ENCODE data around the gene DPP4. TPM values are rescaled to one million over a fixed set of nuclear protein-coding genes. Genes with fewer than 3 reads are reported as not detected.
"Not testable (repeated sequence)": the region's sequence is repeated elsewhere in the genome, so short reads cannot be mapped to it uniquely, and the experiment has no call there.

Gene DPP4
- total and polyA plus RNA-seq, 2 experiments from 2014 or later = 149 to 218 TPM

GRCh38 chr2:161954103-161954502 lies 119.9 kb downstream of the DPP4 start:
- no peak for DNase-seq (ENCODE audit: low spot score)
- no peak overlapping the region for H2AFZ ChIP-seq
- no peaks in the 10 kb centered on the region for H4K20me1 ChIP-seq (ENCODE audit: insufficient read depth, poor library complexity, severe bottlenecking)
- TF ChIP-seq CTCF (IDR thresholded peaks at IDR 0.05; ENCODE audit: poor library complexity) (no peak), EZH2 (IDR thresholded peaks at IDR 0.05; ENCODE audit: borderline replicate concordance) (no peak), EZH2phosphoT487 (IDR thresholded peaks at IDR 0.05; ENCODE audit: low read depth, severe bottlenecking, unreplicated experiment) (no peak)
- no peaks in the 10 kb centered on the region for H3K27me3 ChIP-seq
- H3K4me2 ChIP-seq = no peak overlapping the region
- no peaks in the 10 kb centered on the region for H3K9me3 ChIP-seq (ENCODE audit: low read depth)
- H3K4me1 ChIP-seq (ENCODE audit: insufficient read depth) = no peaks in the 10 kb centered on the region
- H3K9me2 ChIP-seq (replicated peaks; ENCODE audit: insufficient read depth) = no peaks in the 10 kb centered on the region
- H3K36me3 ChIP-seq (replicated peaks; ENCODE audit: insufficient read depth, low read depth) = no peaks in the 10 kb centered on the region
- no peak overlapping the region for H3K4me3 ChIP-seq
- H3K79me2 ChIP-seq = no peaks in the 10 kb centered on the region
- no peak overlapping the region for H3K27ac ChIP-seq

GRCh38 chr2:161953367-161953766 lies 120.6 kb downstream of the DPP4 start:
- not testable (repeated sequence) for H3K9me2 ChIP-seq (replicated peaks; ENCODE audit: insufficient read depth); H3K4me3 ChIP-seq; H3K27me3 ChIP-seq; H4K20me1 ChIP-seq (ENCODE audit: insufficient read depth, poor library complexity, severe bottlenecking); H2AFZ ChIP-seq; H3K27ac ChIP-seq; H3K4me1 ChIP-seq (ENCODE audit: insufficient read depth); H3K4me2 ChIP-seq; H3K9me3 ChIP-seq (ENCODE audit: low read depth); H3K79me2 ChIP-seq; DNase-seq (ENCODE audit: low spot score); H3K36me3 ChIP-seq (replicated peaks; ENCODE audit: insufficient read depth, low read depth)
- WGBS (ENCODE audit: low lambda C conversion rate, missing lambda C conversion rate) = 87% methylated on average over 9 of the region's 9 CpGs

GRCh38 chr2:161952783-161953191 lies 121.2 kb downstream of the DPP4 start:
- 79% methylated on average over 4 of the region's 4 CpGs for WGBS (ENCODE audit: low lambda C conversion rate, missing lambda C conversion rate)
- Histone ChIP-seq H3K27ac (no peak overlapping the region), H3K4me1 (ENCODE audit: insufficient read depth) (no peaks in the 10 kb centered on the region), H2AFZ (no peak overlapping the region), H4K20me1 (ENCODE audit: insufficient read depth, poor library complexity, severe bottlenecking) (no peaks in the 10 kb centered on the region), H3K79me2 (no peaks in the 10 kb centered on the region), H3K4me2 (no peak overlapping the region), H3K36me3 (replicated peaks; ENCODE audit: insufficient read depth, low read depth) (no peaks in the 10 kb centered on the region), H3K4me3 (no peak overlapping the region), H3K9me3 (ENCODE audit: low read depth) (no peaks in the 10 kb centered on the region), H3K9me2 (replicated peaks; ENCODE audit: insufficient read depth) (no peaks in the 10 kb centered on the region), H3K27me3 (no peaks in the 10 kb centered on the region)
- no peak for DNase-seq (ENCODE audit: low spot score)
- TF ChIP-seq CTCF (IDR thresholded peaks at IDR 0.05; ENCODE audit: poor library complexity) = no peak
- TF ChIP-seq EZH2phosphoT487 (IDR thresholded peaks at IDR 0.05; ENCODE audit: low read depth, severe bottlenecking, unreplicated experiment) = no peak
- TF ChIP-seq EZH2 (IDR thresholded peaks at IDR 0.05; ENCODE audit: borderline replicate concordance) = no peak

- no peak for DNase-seq (ENCODE audit: low spot score)
- 19% methylated on average over 5 of the region's 5 CpGs for WGBS (ENCODE audit: low lambda C conversion rate, missing lambda C conversion rate)
- Histone ChIP-seq H3K79me2 (no peaks in the 10 kb centered on the region), H3K27me3 (no peaks in the 10 kb centered on the region), H3K4me3 (no peak overlapping the region), H3K36me3 (replicated peaks; ENCODE audit: insufficient read depth, low read depth) (no peaks in the 10 kb centered on the region), H2AFZ (no peak overlapping the region), H3K4me1 (ENCODE audit: insufficient read depth) (no peaks in the 10 kb centered on the region), H4K20me1 (ENCODE audit: insufficient read depth, poor library complexity, severe bottlenecking) (no peaks in the 10 kb centered on the region), H3K4me2 (no peak overlapping the region), H3K9me2 (replicated peaks; ENCODE audit: insufficient read depth) (no peaks in the 10 kb centered on the region), H3K9me3 (ENCODE audit: low read depth) (no peaks in the 10 kb centered on the region), H3K27ac (no peak overlapping the region)
- TF ChIP-seq CTCF (IDR thresholded peaks at IDR 0.05; ENCODE audit: poor library complexity) = no peak
- no peak for TF ChIP-seq EZH2 (IDR thresholded peaks at IDR 0.05; ENCODE audit: borderline replicate concordance)
- TF ChIP-seq EZH2phosphoT487 (IDR thresholded peaks at IDR 0.05; ENCODE audit: low read depth, severe bottlenecking, unreplicated experiment) = no peak
These were observed 126.2 kb downstream of the DPP4 start for GRCh38 chr2:161947836-161948235.
